ENCODE data around the gene CCDC106. TPM values are rescaled to one million over a fixed set of nuclear protein-coding genes. Genes with fewer than 3 reads are reported as not detected.
A peak's percentile ranks its signal among the peaks of the same experiment; 100 is the strongest.

Gene CCDC106
- total RNA-seq, 2 experiments from 2014 or later: 1.7 to 1.8 TPM

DNA sequence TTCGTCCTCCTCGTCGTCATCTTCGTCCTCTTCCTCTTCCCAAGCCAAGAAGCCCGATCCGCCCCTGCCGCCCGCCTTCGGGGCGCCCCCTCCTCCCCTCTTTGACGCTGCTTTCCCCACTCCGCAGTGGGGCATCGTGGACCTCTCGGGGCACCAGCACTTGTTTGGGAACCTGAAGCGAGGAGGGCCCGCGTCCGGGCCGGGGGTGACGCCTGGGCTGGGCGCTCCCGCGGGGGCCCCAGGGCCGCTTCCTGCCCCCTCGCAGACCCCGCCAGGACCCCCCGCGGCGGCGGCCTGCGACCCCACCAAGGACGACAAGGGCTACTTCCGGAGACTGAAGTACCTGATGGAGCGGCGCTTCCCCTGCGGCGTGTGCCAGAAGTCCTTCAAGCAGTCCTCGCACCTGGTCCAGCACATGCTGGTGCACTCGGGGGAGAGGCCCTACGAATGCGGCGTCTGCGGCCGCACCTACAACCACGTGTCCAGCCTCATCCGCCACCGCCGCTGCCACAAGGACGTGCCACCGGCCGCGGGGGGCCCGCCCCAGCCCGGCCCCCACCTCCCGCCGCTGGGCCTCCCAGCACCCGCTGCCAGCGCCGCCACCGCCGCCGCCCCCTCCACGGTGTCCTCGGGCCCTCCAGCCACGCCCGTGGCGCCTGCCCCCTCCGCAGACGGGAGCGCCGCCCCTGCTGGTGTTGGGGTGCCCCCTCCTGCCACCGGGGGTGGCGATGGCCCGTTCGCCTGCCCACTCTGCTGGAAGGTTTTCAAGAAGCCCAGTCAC is 33.9 kb upstream of the CCDC106 start:
- Histone ChIP-seq H3K27ac (ENCODE audit: low read depth in 1 of 2, low read length in 2 of 2) (no peak overlapping the region), H3K4me1 (ENCODE audit: insufficient read depth, low read length) (peaks cover 13% of the 10 kb centered on the region), H3K9me3 (ENCODE audit: control insufficient read depth in 1 of 2, insufficient read depth in 1 of 2, low read length in 2 of 2) (no peaks in the 10 kb centered on the region), H3K4me3 (ENCODE audit: low read length) (no peak overlapping the region), H3K36me3 (ENCODE audit: insufficient read depth, low read length) (peaks cover 36% of the 10 kb centered on the region), H3K27me3 (ENCODE audit: control insufficient read depth in 1 of 2, insufficient read depth in 2 of 2, low read length in 2 of 2) (no peaks in the 10 kb centered on the region)
- ATAC-seq (ENCODE audit: poor library complexity) (no peak), DNase-seq (no peak)
- no peaks in the 10 kb centered on the region for H3K9me3 Mint-ChIP-seq
- no peaks in the 10 kb centered on the region for H3K27me3 Mint-ChIP-seq
- ChIA-PET POLR2A (no interaction called here), CTCF (interaction anchor here (0.5 kb wide), 1 partner anchor 39 kb away, joined by 4 read pairs; no protein-coding TSS in a partner anchor)
- no peak overlapping the region for H3K27ac Mint-ChIP-seq
- H3K4me3 Mint-ChIP-seq: no peak overlapping the region
- TF ChIP-seq, protein P1, sequence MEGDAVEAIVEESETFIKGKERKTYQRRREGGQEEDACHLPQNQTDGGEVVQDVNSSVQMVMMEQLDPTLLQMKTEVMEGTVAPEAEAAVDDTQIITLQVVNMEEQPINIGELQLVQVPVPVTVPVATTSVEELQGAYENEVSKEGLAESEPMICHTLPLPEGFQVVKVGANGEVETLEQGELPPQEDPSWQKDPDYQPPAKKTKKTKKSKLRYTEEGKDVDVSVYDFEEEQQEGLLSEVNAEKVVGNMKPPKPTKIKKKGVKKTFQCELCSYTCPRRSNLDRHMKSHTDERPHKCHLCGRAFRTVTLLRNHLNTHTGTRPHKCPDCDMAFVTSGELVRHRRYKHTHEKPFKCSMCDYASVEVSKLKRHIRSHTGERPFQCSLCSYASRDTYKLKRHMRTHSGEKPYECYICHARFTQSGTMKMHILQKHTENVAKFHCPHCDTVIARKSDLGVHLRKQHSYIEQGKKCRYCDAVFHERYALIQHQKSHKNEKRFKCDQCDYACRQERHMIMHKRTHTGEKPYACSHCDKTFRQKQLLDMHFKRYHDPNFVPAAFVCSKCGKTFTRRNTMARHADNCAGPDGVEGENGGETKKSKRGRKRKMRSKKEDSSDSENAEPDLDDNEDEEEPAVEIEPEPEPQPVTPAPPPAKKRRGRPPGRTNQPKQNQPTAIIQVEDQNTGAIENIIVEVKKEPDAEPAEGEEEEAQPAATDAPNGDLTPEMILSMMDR (IDR thresholded peaks at IDR 0.05): no peak
- peaks cover 53% of the 10 kb centered on the region for H3K36me3 Mint-ChIP-seq (ENCODE audit: low read depth)
- peaks cover 31% of the 10 kb centered on the region for H3K4me1 Mint-ChIP-seq (ENCODE audit: low read depth)
- intact Hi-C loops (cut with DNase I, micrococcal nuclease): no loop called here

DNA sequence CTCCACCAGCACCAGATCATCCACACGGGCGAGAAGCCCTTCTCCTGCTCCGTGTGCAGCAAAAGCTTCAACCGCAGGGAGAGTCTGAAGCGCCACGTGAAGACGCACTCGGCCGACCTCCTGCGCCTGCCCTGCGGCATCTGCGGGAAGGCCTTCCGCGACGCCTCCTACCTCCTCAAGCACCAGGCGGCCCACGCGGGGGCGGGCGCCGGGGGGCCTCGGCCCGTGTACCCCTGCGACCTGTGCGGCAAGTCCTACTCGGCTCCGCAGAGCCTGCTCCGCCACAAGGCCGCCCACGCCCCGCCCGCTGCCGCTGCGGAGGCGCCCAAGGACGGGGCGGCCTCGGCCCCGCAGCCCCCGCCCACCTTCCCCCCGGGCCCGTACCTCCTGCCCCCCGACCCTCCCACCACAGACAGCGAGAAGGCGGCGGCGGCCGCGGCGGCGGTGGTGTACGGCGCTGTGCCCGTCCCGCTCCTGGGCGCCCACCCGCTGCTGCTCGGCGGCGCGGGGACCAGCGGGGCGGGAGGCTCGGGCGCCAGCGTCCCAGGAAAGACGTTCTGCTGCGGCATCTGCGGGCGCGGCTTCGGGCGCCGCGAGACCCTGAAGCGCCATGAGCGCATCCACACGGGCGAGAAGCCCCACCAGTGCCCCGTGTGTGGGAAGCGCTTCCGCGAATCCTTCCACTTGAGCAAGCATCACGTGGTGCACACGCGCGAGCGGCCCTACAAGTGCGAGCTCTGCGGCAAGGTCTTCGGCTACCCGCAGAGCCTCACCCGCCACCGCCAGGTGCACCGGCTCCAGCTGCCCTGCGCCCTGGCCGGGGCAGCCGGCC is 33.1 kb upstream of the CCDC106 start:
- TF ChIP-seq, protein P1 (IDR thresholded peaks at IDR 0.05): no peak
- Histone ChIP-seq H3K9me3 (ENCODE audit: control insufficient read depth in 1 of 2, insufficient read depth in 1 of 2, low read length in 2 of 2) (no peaks in the 10 kb centered on the region), H3K27me3 (ENCODE audit: control insufficient read depth in 1 of 2, insufficient read depth in 2 of 2, low read length in 2 of 2) (no peaks in the 10 kb centered on the region), H3K27ac (ENCODE audit: low read depth in 1 of 2, low read length in 2 of 2) (no peak overlapping the region), H3K4me3 (ENCODE audit: low read length) (no peak overlapping the region), H3K36me3 (ENCODE audit: insufficient read depth, low read length) (peaks cover 33% of the 10 kb centered on the region), H3K4me1 (ENCODE audit: insufficient read depth, low read length) (peaks cover 13% of the 10 kb centered on the region)
- DNase-seq: no peak
- intact Hi-C loops (cut with DNase I, micrococcal nuclease): no loop called here
- ATAC-seq (ENCODE audit: poor library complexity): no peak
- Mint-ChIP-seq H3K4me1 (ENCODE audit: low read depth) (peaks cover 29% of the 10 kb centered on the region), H3K36me3 (ENCODE audit: low read depth) (peaks cover 45% of the 10 kb centered on the region), H3K27me3 (no peaks in the 10 kb centered on the region), H3K4me3 (no peak overlapping the region), H3K27ac (no peak overlapping the region), H3K9me3 (no peaks in the 10 kb centered on the region)
- CTCF ChIA-PET: interaction anchor here (0.5 kb wide), 1 partner anchor 38 kb away, joined by 4 read pairs; no protein-coding TSS in a partner anchor
- POLR2A ChIA-PET: interaction anchor here (0.8 kb wide), 1 partner anchor 9 kb away, joined by 3 read pairs; the partner anchor contains the start of gene ZNF865

DNA sequence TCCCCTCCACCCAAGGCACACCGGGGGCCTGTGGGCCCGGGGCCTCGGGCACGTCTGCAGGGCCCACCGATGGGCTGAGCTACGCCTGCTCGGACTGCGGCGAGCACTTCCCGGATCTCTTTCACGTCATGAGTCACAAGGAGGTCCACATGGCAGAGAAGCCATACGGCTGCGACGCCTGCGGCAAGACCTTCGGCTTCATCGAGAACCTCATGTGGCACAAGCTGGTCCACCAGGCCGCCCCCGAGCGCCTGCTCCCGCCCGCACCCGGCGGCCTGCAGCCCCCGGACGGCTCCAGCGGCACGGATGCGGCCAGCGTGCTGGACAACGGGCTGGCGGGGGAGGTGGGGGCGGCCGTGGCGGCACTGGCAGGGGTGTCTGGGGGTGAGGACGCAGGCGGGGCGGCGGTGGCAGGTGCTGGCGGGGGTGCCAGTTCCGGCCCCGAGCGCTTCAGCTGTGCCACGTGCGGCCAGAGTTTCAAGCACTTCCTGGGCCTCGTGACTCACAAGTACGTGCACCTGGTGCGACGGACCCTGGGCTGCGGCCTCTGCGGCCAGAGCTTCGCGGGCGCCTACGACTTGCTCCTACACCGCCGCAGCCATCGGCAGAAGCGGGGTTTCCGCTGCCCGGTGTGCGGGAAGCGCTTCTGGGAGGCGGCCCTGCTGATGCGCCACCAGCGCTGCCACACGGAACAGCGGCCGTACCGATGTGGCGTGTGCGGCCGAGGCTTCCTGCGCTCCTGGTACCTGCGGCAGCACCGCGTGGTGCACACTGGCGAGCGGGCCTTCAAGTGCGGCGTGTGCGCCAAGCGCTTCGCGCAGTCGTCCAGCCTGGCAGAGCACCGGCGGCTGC is 32.2 kb upstream of the CCDC106 start:
- Histone ChIP-seq H3K9me3 (ENCODE audit: control insufficient read depth in 1 of 2, insufficient read depth in 1 of 2, low read length in 2 of 2) (no peaks in the 10 kb centered on the region), H3K27ac (ENCODE audit: low read depth in 1 of 2, low read length in 2 of 2) (no peak overlapping the region), H3K36me3 (ENCODE audit: insufficient read depth, low read length) (peaks cover 29% of the 10 kb centered on the region), H3K4me3 (ENCODE audit: low read length) (no peak overlapping the region), H3K4me1 (ENCODE audit: insufficient read depth, low read length) (peaks cover 20% of the 10 kb centered on the region), H3K27me3 (ENCODE audit: control insufficient read depth in 1 of 2, insufficient read depth in 2 of 2, low read length in 2 of 2) (no peaks in the 10 kb centered on the region)
- Mint-ChIP-seq H3K36me3 (ENCODE audit: low read depth) (peaks cover 45% of the 10 kb centered on the region), H3K27ac (no peak overlapping the region), H3K4me3 (no peak overlapping the region), H3K4me1 (ENCODE audit: low read depth) (peaks cover 31% of the 10 kb centered on the region), H3K27me3 (no peaks in the 10 kb centered on the region), H3K9me3 (no peaks in the 10 kb centered on the region)
- TF ChIP-seq, protein P1 (IDR thresholded peaks at IDR 0.05): no peak
- ChIA-PET POLR2A (interaction anchor here (0.8 kb wide), 1 partner anchor 10 kb away, joined by 3 read pairs; the partner anchor contains the start of gene ZNF865), CTCF (no interaction called here)
- peak in 1 of 14 experiments; percentile 23 for DNase-seq
- no peak for ATAC-seq (ENCODE audit: poor library complexity)
- intact Hi-C loops (cut with DNase I, micrococcal nuclease): no loop called here
